Mucosa of descending colon (tissue), 3 donors: Measurements from ENCODE around the gene DOCK9. TPM values are rescaled to one million over a fixed set of nuclear protein-coding genes. Genes with fewer than 3 reads are reported as not detected.

Experiments used
- ATAC-seq: fragments of 200-7000 bp; cut with Tn5 transposase; one replicate; pipeline ENCODE4 v1.9.1; 2020; ENCODE audit warnings: mild to moderate bottlenecking, moderate library complexity
- DNase-seq, 3 donors: peaks; one replicate each; pipeline ENCODE4 v3.0.0-alpha.2; 2020
- H3K36me3 ChIP-seq: fragments of 200-600 bp; one replicate; pipeline ENCODE4 v1.8.0; 2021; ENCODE audit warnings: low read depth, mild to moderate bottlenecking
- H3K4me1 ChIP-seq: fragments of 200-600 bp; one replicate; pipeline ENCODE4 v1.8.0; 2021; ENCODE audit warnings: low read depth, mild to moderate bottlenecking
- H3K4me3 ChIP-seq: fragments of 200-600 bp; one replicate; pipeline ENCODE4 v1.8.0; 2021; ENCODE audit warnings: mild to moderate bottlenecking
- H3K9me3 ChIP-seq: fragments of 200-600 bp; one replicate; pipeline ENCODE4 v1.8.0; 2021; ENCODE audit warnings: mild to moderate bottlenecking
- intact Hi-C, 2 donors: fragments of 100-400 bp; cut with DNase I in 1 of 2; cut with micrococcal nuclease in 1 of 2; formaldehyde crosslinking; loops; one replicate each; pipeline versions ENCODE4 v1.11.0 to v1.11.1; 2022; cut with DNase I, micrococcal nuclease
- total RNA-seq, 3 donors: library from RNA; stranded (reverse); fragmentation: NEBNext Ultra II Directional in 2 of 3; extraction: Animal tissue kit (Norgen Biotek cat#: 25700) in 2 of 3; gene quantifications; one replicate each; pipeline versions ENCODE4 v1.2.1 to v1.2.4, GENCODE V29; 2021 to 2023
- TF ChIP-seq, protein P1 (sequence below): fragments of 200-600 bp; IDR thresholded peaks from one replicate; pipeline ENCODE4 v1.8.0; 2022; ENCODE audit warnings: antibody characterized with exemption, mild to moderate bottlenecking
- donor health status: DM: no; HTN: no; CAD: no; lungs with moderate emphysema.
- donor health status: DM: no; HTN: no; CAD: no.
- donor health status: DM: no; HTN: yes; CAD: no.

The DOCK9 gene
- total RNA-seq, 3 donors from 2014 or later, result 52.0 to 136 (median 54.4) TPM

DNA sequence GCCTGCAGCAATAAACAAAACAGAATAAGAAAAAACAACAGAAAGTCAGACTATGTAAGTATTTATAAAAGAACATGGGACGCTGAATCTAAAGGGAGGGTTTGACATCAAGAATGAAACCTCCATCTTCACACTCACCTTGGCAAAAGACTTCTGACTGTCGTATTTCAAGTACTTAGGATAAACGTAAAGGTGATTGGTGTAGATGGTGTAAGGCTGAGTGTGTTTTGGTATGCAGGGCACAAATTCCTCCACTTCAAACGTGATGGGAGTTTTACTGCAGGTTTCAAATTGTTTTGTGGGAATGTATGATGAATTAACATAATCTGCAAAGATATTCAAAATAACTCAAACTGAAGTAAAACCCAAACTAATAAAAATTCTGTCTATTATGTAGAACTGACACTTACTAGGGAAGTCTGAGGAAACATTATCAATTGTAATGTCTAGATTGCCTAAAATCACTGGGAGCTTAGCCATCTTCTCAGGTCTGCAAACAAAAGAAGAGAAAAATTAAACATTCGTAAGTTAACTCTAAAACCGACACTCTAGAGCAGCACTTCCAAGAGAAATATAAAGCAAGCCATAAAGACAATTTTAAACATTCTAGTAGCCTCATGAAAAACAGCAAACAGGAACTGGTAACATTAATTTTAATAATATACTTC lies 89.5 kb downstream of the DOCK9 start:
- TF ChIP-seq, protein P1, sequence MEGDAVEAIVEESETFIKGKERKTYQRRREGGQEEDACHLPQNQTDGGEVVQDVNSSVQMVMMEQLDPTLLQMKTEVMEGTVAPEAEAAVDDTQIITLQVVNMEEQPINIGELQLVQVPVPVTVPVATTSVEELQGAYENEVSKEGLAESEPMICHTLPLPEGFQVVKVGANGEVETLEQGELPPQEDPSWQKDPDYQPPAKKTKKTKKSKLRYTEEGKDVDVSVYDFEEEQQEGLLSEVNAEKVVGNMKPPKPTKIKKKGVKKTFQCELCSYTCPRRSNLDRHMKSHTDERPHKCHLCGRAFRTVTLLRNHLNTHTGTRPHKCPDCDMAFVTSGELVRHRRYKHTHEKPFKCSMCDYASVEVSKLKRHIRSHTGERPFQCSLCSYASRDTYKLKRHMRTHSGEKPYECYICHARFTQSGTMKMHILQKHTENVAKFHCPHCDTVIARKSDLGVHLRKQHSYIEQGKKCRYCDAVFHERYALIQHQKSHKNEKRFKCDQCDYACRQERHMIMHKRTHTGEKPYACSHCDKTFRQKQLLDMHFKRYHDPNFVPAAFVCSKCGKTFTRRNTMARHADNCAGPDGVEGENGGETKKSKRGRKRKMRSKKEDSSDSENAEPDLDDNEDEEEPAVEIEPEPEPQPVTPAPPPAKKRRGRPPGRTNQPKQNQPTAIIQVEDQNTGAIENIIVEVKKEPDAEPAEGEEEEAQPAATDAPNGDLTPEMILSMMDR, result no peak
- H3K36me3 ChIP-seq, result no peaks in the 10 kb centered on the region
- intact Hi-C loops, result no loop called here
- no peak overlapping the region for H3K4me3 ChIP-seq
- no peaks in the 10 kb centered on the region for H3K9me3 ChIP-seq
- DNase-seq, result no peak
- ATAC-seq, result no peak
- H3K4me1 ChIP-seq, result peaks cover 6% of the 10 kb centered on the region

DNA sequence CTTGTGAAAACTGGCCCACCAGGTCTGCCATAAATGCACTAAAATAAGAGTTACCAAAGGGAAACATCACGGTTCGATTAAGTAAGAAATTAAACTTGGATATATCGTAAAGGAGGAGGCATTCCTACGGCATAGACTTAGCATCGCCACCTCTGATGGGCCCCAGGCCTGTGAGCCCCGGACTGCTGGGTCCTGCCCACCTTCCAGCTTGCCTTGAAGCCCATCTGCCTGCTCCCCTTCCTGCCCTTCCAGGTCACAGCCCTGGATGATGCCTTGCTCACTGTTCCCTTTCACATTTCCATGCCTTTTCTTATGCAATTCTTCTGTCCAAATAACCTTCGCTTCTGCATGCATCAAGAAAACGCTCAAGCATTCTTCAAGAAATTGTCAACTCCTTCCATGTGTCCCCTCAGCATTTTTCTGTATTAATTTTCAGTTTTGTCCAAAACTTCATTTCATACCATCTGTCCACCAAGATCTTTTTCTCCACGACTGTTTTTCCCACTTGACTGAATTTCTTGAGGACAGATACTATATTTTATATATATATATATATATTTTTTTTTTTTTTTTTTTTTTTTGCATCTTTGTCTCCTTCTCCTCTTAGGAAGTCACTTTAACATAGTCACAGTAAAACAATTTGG lies 91.2 kb downstream of the DOCK9 start:
- TF ChIP-seq, protein P1, result no peak
- intact Hi-C loops, result no loop called here

DNA sequence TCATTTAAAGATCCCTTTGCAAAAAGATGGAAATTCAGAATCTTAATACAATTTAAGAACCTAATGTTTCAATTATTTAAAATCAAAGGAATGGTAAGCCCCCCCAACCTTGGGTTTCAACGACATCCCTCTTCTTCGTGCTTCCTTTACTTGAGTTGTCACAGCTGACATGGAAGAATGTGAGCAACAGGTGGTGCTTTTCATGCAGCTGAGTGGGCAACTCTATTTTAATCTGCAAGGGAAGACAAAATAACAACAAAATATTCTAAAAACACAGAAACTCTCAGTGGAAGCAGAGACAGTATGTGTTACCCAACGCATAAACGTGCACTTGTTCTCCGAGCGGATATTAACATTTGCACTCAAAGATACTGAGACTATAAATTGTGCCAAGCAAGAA lies 92.3 kb downstream of the DOCK9 start:
- H3K4me3 ChIP-seq, result no peak overlapping the region
- no peaks in the 10 kb centered on the region for H3K36me3 ChIP-seq
- intact Hi-C loops, result no loop called here
- TF ChIP-seq, protein P1, result no peak
- H3K4me1 ChIP-seq, result no peaks in the 10 kb centered on the region
- ATAC-seq, result no peak
- DNase-seq, result no peak
- no peaks in the 10 kb centered on the region for H3K9me3 ChIP-seq

More for the DNA sequence above, 91.2 kb downstream of the DOCK9 start:
- H3K4me3 ChIP-seq, result no peak overlapping the region
- H3K9me3 ChIP-seq, result no peaks in the 10 kb centered on the region
- no peaks in the 10 kb centered on the region for H3K36me3 ChIP-seq
- ATAC-seq (no peak), DNase-seq (no peak)
- H3K4me1 ChIP-seq, result peaks cover 3% of the 10 kb centered on the region

DNA sequence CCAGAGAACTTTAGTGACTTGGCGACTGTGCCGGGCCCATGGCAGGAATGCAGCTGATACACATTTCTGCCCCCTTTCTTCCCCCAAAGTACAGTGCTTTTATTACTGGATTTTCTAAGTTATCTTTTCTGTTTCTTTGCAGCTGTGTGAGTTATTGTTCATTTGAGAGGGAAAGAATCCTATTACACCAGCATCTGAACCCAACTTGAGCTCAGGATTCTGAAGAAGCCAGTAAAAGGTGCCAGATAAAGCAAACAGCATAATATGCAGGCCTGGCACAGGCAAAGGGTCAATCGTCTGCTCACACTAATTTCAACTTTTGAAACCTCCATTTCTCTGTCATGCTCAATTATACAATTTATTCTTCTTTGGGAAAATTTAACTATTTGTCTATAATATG lies 93.9 kb downstream of the DOCK9 start:
- H3K9me3 ChIP-seq, result no peaks in the 10 kb centered on the region
- TF ChIP-seq, protein P1, result no peak
- H3K36me3 ChIP-seq, result no peaks in the 10 kb centered on the region
- no peak for DNase-seq
- no peak for ATAC-seq
- no peaks in the 10 kb centered on the region for H3K4me1 ChIP-seq
- H3K4me3 ChIP-seq, result no peak overlapping the region
- intact Hi-C loops, result no loop called here

DNA sequence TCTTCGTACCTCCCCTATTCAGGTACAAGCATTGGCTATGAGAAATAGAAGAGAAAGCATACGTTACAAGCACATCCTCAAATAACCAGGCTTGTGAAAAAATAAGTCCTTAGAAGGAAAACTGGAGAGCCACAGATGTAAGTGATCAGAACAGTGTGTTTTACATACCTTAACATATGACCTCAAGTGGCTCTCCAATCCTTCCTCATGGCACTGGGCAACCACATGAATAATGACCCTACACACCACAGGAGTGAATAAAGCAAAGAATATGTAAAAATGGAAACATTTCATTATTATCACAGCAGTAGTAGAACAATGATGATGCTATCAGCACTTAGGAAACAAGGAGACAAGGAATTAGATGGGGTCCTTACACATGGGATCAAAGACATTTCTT lies 96.5 kb downstream of the DOCK9 start:
- H3K9me3 ChIP-seq, result no peaks in the 10 kb centered on the region
- no peaks in the 10 kb centered on the region for H3K36me3 ChIP-seq
- DNase-seq (no peak), ATAC-seq (no peak)
- no peaks in the 10 kb centered on the region for H3K4me1 ChIP-seq
- no peak overlapping the region for H3K4me3 ChIP-seq
- TF ChIP-seq, protein P1, result no peak
- intact Hi-C loops, result no loop called here
